HepG2 (cell line): ENCODE measurements around the gene RGS6. TPM values are rescaled to one million over a fixed set of nuclear protein-coding genes. Genes with fewer than 3 reads are reported as not detected.

Source experiments
- ATAC-seq: fragments of 200-7000 bp; cut with Tn5 transposase; 3 replicates; pipeline ENCODE4 v1.9.1; 2020; ENCODE audit warnings: mild to moderate bottlenecking, moderate library complexity
- BruUV-seq: library from RNA; stranded (reverse); fragments of 400-500 nt; replicated peaks from 2 replicates; lab custom pipeline; 2021; lab: Mats Ljungman, UMichigan
- CTCF ChIA-PET: fragments of 300-600 bp; formaldehyde crosslinking; extraction: SDS; loops from one replicate; lab custom pipeline; 2021; ENCODE audit warnings: low total read pairs, inconsistent platforms, low intra/inter-chr PET ratio; lab: Yijun Ruan, JAX
- POLR2A ChIA-PET: fragments of 350-600 bp; sonication (Branson Sonifier 250); formaldehyde crosslinking; loops from one replicate; lab custom pipeline; 2020; ENCODE audit warnings: antibody characterized with exemption, inconsistent platforms; lab: Yijun Ruan, JAX
- DNase-seq: peaks from one replicate; pipeline ENCODE4 v3.0.0-alpha.2; 2015; ENCODE audit warnings: low spot score
- FAIRE-seq: peaks from 3 replicates; lab custom pipeline; 2011; peaks lifted over from hg19 to GRCh38; lab: Jason Lieb, UNC
- H2AFZ ChIP-seq: one replicate; pipeline ENCODE4 v1.6.1; 2011; ENCODE audit warnings: low read length, inconsistent platforms
- H3K27ac ChIP-seq: fragments of 300-600 bp; 3 replicates; pipeline ENCODE4 v1.8.0; 2011; ENCODE audit warnings: mixed run types, mild to moderate bottlenecking, mixed read lengths, low read length, inconsistent platforms; ENCODE audit not compliant: insufficient read depth; ENCODE audit errors: extremely low read length
- H3K27me3 ChIP-seq, 2 experiments: fragments of 200-600 bp in 1 of 2; 2 replicates in 1 of 2; 3 replicates in 1 of 2; pipeline versions ENCODE4 v1.6.0 to v1.8.0; 2011; ENCODE audit warnings: low read length in 2 of 2, mild to moderate bottlenecking in 2 of 2, moderate library complexity in 2 of 2, inconsistent platforms in 1 of 2; ENCODE audit not compliant: insufficient read depth in 2 of 2, control insufficient read depth in 1 of 2
- H3K36me3 ChIP-seq, 2 experiments: fragments of 200-600 bp in 1 of 2; replicated peaks in 1 of 2; 2 replicates in 1 of 2; 3 replicates in 1 of 2; pipeline versions ENCODE4 v1.5.1 to v1.8.0; 2011; ENCODE audit warnings: low read length in 2 of 2, inconsistent platforms in 1 of 2; ENCODE audit not compliant: insufficient read depth in 2 of 2, control insufficient read depth in 1 of 2
- H3K4me1 ChIP-seq: 2 replicates; pipeline ENCODE4 v1.5.1; 2012; ENCODE audit warnings: low read length, inconsistent platforms; ENCODE audit not compliant: insufficient read depth
- H3K4me2 ChIP-seq: 2 replicates; pipeline ENCODE4 v1.6.0; 2011; ENCODE audit warnings: low read depth, low read length, inconsistent platforms
- H3K4me3 ChIP-seq, 3 experiments: fragments of 200-600 bp in 1 of 3; sonication (generic), shearing (Covaris generic) in 1 of 3; replicated peaks in 1 of 3; 2 replicates each; pipeline ENCODE4 v1.5.1; 2011 to 2016; ENCODE audit warnings: low read length in 3 of 3, inconsistent platforms in 2 of 3, low read depth in 2 of 3, mild to moderate bottlenecking in 2 of 3, control low read depth in 1 of 3, mixed read lengths in 1 of 3; ENCODE audit not compliant: insufficient read depth in 1 of 3
- H3K79me2 ChIP-seq: one replicate; pipeline ENCODE4 v1.6.1; 2011; ENCODE audit warnings: low read length, inconsistent platforms; ENCODE audit not compliant: insufficient read depth
- H3K9ac ChIP-seq: 2 replicates; pipeline ENCODE4 v1.6.0; 2011; ENCODE audit warnings: mild to moderate bottlenecking, low read depth, low read length, inconsistent platforms; ENCODE audit not compliant: insufficient read depth
- H3K9me3 ChIP-seq: 2 replicates; pipeline ENCODE4 v1.5.1; 2012; ENCODE audit warnings: mild to moderate bottlenecking, low read length
- H4K20me1 ChIP-seq: 2 replicates; pipeline ENCODE4 v1.6.0; 2011; ENCODE audit warnings: inconsistent platforms, mild to moderate bottlenecking, low read length, moderate library complexity; ENCODE audit not compliant: insufficient read depth
- CEBPB ChIP-seq: IDR thresholded peaks from 2 replicates; pipeline ENCODE4 v1.6.1; 2011; ENCODE audit warnings: low read depth, low read length, improper control_type of control experiment, borderline replicate concordance
- E2F1 ChIP-seq: sonication (generic); formaldehyde crosslinking; IDR thresholded peaks from 2 replicates; pipeline ENCODE4 v1.5.0; 2020; ENCODE audit warnings: missing genetic modification reagents
- ETV5 ChIP-seq: IDR thresholded peaks from 2 replicates; pipeline ENCODE4 v1.6.1; 2018; ENCODE audit warnings: missing biosample characterization, missing genetic modification reagents, inconsistent platforms, borderline replicate concordance
- GATAD1 ChIP-seq: IDR thresholded peaks from 2 replicates; pipeline ENCODE4 v1.6.1; 2016; ENCODE audit warnings: missing genetic modification reagents, missing compliant biosample characterization
- MLLT10 ChIP-seq: sonication (generic); formaldehyde crosslinking; IDR thresholded peaks from 2 replicates; pipeline ENCODE4 v1.4.0; 2020; ENCODE audit warnings: missing genetic modification reagents
- RFX1 ChIP-seq: fragments of 450-650 bp; IDR thresholded peaks from 2 replicates; pipeline ENCODE4 v1.6.1; 2017
- STAT6 ChIP-seq: sonication (generic); formaldehyde crosslinking; IDR thresholded peaks from 2 replicates; pipeline ENCODE4 v1.4.0; 2020; ENCODE audit warnings: missing genetic modification reagents, mild to moderate bottlenecking, borderline replicate concordance
- ZBTB7A ChIP-seq: sonication (generic); formaldehyde crosslinking; IDR thresholded peaks from 2 replicates; pipeline ENCODE4 v1.8.0; 2022; ENCODE audit warnings: mild to moderate bottlenecking, missing genetic modification reagents
- ZNF136 ChIP-seq: sonication (generic); formaldehyde crosslinking; IDR thresholded peaks from 2 replicates; pipeline ENCODE4 v1.8.1; 2022; ENCODE audit warnings: low read depth, mild to moderate bottlenecking, moderate library complexity, missing genetic modification reagents
- ZNF143 ChIP-seq: sonication (generic); formaldehyde crosslinking; IDR thresholded peaks from 2 replicates; pipeline ENCODE4 v1.4.0; 2020; ENCODE audit warnings: missing genetic modification reagents
- ZNF230 ChIP-seq: sonication (generic); formaldehyde crosslinking; IDR thresholded peaks from 2 replicates; pipeline ENCODE4 v1.4.0; 2020; ENCODE audit warnings: mild to moderate bottlenecking, missing genetic modification reagents
- ZNF30 ChIP-seq: sonication (generic); formaldehyde crosslinking; IDR thresholded peaks from 2 replicates; pipeline ENCODE4 v1.5.0; 2020; ENCODE audit warnings: mild to moderate bottlenecking, missing genetic modification reagents
- ZNF331 ChIP-seq: sonication (generic); formaldehyde crosslinking; IDR thresholded peaks from 2 replicates; pipeline ENCODE4 v1.4.0; 2020; ENCODE audit warnings: missing genetic modification reagents
- ZNF382 ChIP-seq: sonication (generic); formaldehyde crosslinking; IDR thresholded peaks from 2 replicates; pipeline ENCODE4 v1.5.0; 2020; ENCODE audit warnings: missing genetic modification reagents, mild to moderate bottlenecking, borderline replicate concordance
- ZNF563 ChIP-seq: sonication (generic); formaldehyde crosslinking; IDR thresholded peaks from 2 replicates; pipeline ENCODE4 v1.8.0; 2022; ENCODE audit warnings: mild to moderate bottlenecking, moderate library complexity, missing genetic modification reagents
- ZNF670 ChIP-seq: sonication (generic); formaldehyde crosslinking; IDR thresholded peaks from 2 replicates; pipeline ENCODE4 v1.8.0; 2022; ENCODE audit warnings: mild to moderate bottlenecking, missing genetic modification reagents, borderline replicate concordance
- ZNF775 ChIP-seq: sonication (generic); formaldehyde crosslinking; IDR thresholded peaks from 2 replicates; pipeline ENCODE4 v1.4.0; 2020; ENCODE audit warnings: missing genetic modification reagents, mild to moderate bottlenecking, moderate library complexity, borderline replicate concordance
- ZSCAN31 ChIP-seq: sonication (generic); formaldehyde crosslinking; IDR thresholded peaks from 2 replicates; pipeline ENCODE4 v1.5.0; 2020; ENCODE audit warnings: low read depth, mild to moderate bottlenecking, missing genetic modification reagents
- WGBS: methylation state at CpG from one replicate; pipeline ENCODE4 v1.1.6; 2017; ENCODE audit warnings: low lambda C conversion rate; 5-methylcytosine and 5-hydroxymethylcytosine counted together
- in situ Hi-C: cut with HindIII; loops from 2 replicates; pipeline ENCODE4 v1.10.0; 2017; ENCODE audit warnings: low pct_unique_long_range_greater_than_20kb; ENCODE audit not compliant: extremely low pct_ligation_motif_present
- intact Hi-C: fragments of 100-400 bp; cut with micrococcal nuclease; formaldehyde crosslinking; loops from one replicate; pipeline ENCODE4 v1.10.0; 2022; ENCODE audit not compliant: unreplicated experiment
- polyA plus RNA-seq, 8 experiments: library from polyadenylated mRNA; depleted of rRNA in 3 of 8; stranded (reverse) in 7 of 8; unstranded in 1 of 8; fragments of >200 nt; fragmentation: Illumina TruSeq in 4 of 8; extraction: Trizol in 4 of 8; gene quantifications; 2 replicates each; pipeline versions ENCODE4 v1.2.1 to v1.2.3, GENCODE V29; 2011 to 2016; ENCODE audit warnings: low read depth in 4 of 8, missing spikeins in 1 of 8, mixed read lengths in 1 of 8; ENCODE audit not compliant: insufficient read depth in 1 of 8
- total RNA-seq, 5 experiments: library from RNA; depleted of rRNA; stranded (reverse); fragments of >200 nt; fragmentation: Illumina TruSeq; extraction: Trizol; gene quantifications; 2 replicates each; pipeline ENCODE4 v1.2.3, GENCODE V29; 2016; ENCODE audit warnings: low read depth in 1 of 5

RGS6 gene
- total and polyA plus RNA-seq, 2 of the 13 experiments (the other 11 are each of a cell fraction or from before 2014, with no cell fraction given): not detected

GRCh38 chr14:72404106-72404774 is 472.0 kb downstream of the RGS6 start:
- DNase-seq (no peak), ATAC-seq (no peak), FAIRE-seq (no peak)
- ChIA-PET POLR2A (no interaction called here), CTCF (no interaction called here)
- no TSS peak for BruUV-seq
- Histone ChIP-seq H3K4me1 (no peaks in the 10 kb centered on the region), H3K27ac (no peak overlapping the region), H3K9me3 (no peaks in the 10 kb centered on the region), H3K4me2 (no peak overlapping the region), H2AFZ (no peak overlapping the region), H3K4me3 (no peak overlapping the region), H4K20me1 (no peaks in the 10 kb centered on the region), H3K36me3 (no peaks in the 10 kb centered on the region), H3K79me2 (no peaks in the 10 kb centered on the region), H3K27me3 (no peaks in the 10 kb centered on the region), H3K9ac (no peak overlapping the region)
- in situ Hi-C loops: no loop called here
- 5% methylated on average over 4 of the region's 4 CpGs for WGBS
- TF ChIP-seq ZSCAN31 (no peak), STAT6 (CRISPR knock-in tag) (no peak), MLLT10 (CRISPR knock-in tag) (no peak), ZNF670 (CRISPR knock-in tag) (no peak), ZNF563 (CRISPR knock-in tag) (no peak), ZBTB7A (no peak), ETV5 (CRISPR knock-in tag) (no peak), ZNF30 (CRISPR knock-in tag) (no peak), ZNF136 (no peak), GATAD1 (CRISPR knock-in tag) (no peak), ZNF382 (CRISPR knock-in tag) (no peak), CEBPB (no peak), ZNF230 (CRISPR knock-in tag) (no peak), E2F1 (CRISPR knock-in tag) (no peak), RFX1 (no peak), ZNF775 (CRISPR knock-in tag) (no peak), ZNF143 (CRISPR knock-in tag) (no peak), ZNF331 (CRISPR knock-in tag) (no peak)
- intact Hi-C loops: no loop called here
